Activated CD4-positive, CD25-positive, alpha-beta regulatory T cell (primary cell): ENCODE results near the gene RBM42.
"Not testable (repeated sequence)": the region's sequence is repeated elsewhere in the genome, so short reads cannot be mapped to it uniquely, and the experiment has no call there.

Source experiments
- DNase-seq, 4 experiments: peaks; one replicate each; lab custom pipeline; 2025; lab: John Stamatoyannopoulos, UW

RBM42 gene

GRCh38 chr19:35650581-35650980 lies 21.7 kb downstream of the RBM42 start:
- no peak for DNase-seq

DNA sequence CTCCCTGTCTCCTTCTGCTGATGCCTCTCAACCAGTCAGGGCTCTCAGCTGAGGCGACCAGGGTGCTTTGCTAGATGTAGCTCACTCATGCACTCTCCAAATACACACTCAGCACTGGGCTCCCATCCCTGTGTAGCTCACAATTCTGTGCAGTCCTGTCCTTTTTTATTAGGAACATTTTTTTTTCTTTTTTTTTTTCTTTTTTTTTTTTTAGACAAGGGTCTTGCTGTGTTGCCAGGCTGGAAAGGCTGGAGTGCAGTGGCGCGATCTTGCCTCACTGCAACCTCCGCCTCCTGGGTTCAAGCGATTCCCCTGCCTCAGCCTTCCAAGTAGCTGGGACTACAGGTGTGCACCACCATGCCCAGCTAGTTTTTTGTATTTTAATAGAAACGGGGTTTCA lies 26.0 kb downstream of the RBM42 start:
- not testable (repeated sequence) for DNase-seq

- no peak for DNase-seq
These were observed 26.8 kb downstream of the RBM42 start for GRCh38 chr19:35655600-35655999.

DNA sequence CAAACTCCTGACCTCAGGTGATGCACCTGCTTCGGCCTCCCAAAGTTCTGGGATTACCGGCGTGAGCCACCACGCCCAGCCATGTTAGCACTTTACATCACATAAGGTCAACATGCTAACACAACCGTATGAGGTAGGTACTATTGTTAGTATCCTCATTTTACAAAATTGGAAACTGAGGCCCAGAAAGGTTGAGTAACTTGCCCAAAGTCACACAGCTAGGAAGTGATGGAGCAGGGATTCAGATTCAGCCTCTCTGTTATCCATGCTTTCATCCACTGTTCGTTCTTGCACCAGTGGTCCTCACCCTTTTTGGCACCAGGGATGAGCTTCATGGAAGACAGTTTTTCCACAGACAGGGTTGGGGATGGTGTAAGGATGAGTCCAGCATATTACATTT lies 27.9 kb downstream of the RBM42 start:
- DNase-seq = no peak

DNA sequence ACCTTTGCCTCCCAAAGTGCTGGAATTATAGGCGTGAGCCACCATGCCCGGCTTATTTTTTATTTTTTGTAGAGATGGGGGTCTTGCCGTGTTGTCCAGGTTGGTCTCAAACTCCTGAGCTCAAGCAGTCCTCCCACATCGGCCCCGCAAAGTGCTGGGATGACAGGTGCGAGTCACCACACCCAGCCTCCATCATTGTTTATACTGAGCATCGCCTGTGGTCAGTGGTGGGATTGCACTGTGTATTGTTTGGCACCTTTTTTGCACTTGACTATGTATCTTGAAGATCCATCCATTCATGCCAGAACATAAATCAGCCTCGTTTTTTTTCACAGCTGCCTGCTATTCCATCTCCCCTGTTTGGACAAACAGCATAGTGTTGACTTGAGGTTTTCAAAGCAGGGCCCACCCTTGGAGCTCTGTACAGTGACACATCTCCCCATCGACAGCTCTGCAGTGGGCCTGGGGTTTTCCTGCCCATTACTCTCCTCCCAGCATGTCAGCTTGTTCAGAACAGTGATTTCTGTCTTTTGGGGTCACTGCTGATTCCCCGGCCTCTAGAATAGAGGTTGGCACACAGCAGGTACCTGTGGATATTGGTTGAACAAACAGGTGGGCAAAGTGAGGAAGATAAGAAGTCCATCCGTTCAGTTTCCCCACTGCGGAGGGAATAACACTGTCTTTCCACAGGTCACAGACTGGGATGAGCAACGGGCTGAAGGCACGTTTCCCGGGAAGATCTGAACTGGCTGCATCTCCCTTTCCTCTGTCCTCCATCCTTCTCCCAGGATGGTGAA lies 29.3 kb downstream of the RBM42 start:
- DNase-seq = no peak

DNA sequence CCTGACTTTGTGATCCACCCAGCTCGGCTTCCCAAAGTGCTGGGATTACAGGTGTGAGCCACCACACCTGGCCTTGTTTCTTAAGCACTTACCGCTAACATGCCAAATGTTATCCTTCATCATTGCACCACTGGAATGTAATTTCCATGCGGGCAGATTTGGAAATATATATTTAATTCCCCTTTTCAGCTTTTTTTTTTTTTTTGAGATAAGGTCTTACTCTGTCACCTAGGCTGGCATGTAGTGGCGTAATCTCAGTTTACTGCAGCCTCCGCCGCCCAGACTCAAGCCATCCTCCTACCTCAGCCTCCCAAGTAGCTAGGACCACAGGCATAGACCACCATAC lies 33.1 kb downstream of the RBM42 start:
- no peak for DNase-seq

GRCh38 chr19:35663981-35664380 lies 35.1 kb downstream of the RBM42 start:
- no peak for DNase-seq

GRCh38 chr19:35665157-35665556 lies 36.3 kb downstream of the RBM42 start:
- no peak for DNase-seq

GRCh38 chr19:35665604-35666003 lies 36.8 kb downstream of the RBM42 start:
- no peak for DNase-seq

GRCh38 chr19:35666251-35666913 lies 37.5 kb downstream of the RBM42 start, which contains the start of gene UPK1A:
Gene UPK1A, plus strand, starts transcription at chr19:35666517. Its CDS starts 296 bp downstream, at chr19:35666813.
- no peak for DNase-seq

DNA sequence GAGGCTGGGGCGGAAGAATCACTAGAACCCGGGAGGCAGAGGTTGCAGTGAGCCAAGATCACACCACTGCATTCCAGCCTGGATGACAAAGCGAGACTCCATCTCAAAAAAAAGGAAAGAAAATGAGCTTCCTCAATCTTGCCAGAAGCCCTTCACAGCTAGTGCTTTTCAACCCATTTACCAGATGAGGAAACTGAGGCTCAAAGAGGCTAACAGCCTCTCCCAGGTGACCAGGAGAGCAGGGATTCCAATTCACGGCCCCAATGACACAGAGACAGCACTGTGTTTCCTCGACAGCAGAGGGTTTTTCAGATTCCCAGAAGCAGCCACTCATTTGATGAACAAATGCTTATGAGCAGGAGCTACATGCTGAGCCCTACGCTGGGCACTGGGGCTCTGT lies 40.7 kb downstream of the RBM42 start:
- no peak for DNase-seq

GRCh38 chr19:35669974-35670373 lies 41.1 kb downstream of the RBM42 start:
- no peak for DNase-seq

GRCh38 chr19:35670686-35671085 lies 41.9 kb downstream of the RBM42 start:
- no peak for DNase-seq

DNA sequence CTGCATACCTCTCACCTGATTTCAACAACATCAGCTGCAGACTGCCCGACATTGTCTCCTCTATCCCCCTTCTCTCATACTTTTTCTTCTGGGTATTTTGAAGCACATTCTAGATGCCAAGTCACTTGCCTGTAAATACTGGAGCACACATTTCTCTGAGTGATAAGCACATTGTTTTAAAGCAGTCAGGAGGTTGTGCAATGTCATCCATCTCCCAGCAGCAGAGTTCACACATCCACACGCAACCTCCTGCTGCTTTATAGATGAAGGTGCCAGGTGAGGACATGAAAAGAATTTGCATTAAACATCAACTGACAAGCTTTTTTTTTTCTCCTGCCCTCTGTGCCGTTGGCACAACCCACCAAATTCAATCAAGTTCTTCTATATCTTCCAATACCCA lies 43.0 kb downstream of the RBM42 start:
- DNase-seq = no peak

DNA sequence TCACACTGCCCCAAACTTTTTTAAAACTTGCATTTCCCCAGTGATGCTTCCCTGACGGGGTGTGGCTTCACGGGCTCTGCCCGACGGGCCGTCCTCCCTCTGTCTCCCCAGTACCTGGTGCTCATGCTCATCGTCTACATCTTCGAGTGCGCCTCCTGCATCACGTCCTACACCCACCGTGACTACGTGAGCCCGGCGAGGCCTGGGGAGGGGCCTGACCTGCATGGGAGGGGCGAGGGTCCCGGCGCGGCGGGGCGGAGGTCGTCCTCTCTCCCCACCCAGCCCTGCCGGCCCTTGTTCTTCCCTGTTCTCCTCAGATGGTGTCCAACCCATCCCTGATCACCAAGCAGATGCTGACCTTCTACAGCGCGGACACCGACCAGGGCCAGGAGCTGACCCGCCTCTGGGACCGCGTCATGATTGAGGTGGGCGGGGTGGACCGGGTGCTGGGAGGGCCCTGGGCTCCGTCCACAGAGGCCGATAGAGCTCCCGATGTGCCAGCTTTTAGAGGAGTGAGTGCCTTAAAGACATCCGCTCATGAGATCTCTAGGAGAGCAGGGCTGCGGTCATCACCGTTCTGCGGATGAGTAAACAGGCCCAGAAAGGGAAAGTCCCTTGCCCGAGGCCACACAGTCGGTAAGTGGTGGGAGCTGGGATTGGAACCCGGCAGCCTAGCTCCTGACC lies 44.4 kb downstream of the RBM42 start:
- DNase-seq = peak in 1 of 4 experiments; percentile 9

DNA sequence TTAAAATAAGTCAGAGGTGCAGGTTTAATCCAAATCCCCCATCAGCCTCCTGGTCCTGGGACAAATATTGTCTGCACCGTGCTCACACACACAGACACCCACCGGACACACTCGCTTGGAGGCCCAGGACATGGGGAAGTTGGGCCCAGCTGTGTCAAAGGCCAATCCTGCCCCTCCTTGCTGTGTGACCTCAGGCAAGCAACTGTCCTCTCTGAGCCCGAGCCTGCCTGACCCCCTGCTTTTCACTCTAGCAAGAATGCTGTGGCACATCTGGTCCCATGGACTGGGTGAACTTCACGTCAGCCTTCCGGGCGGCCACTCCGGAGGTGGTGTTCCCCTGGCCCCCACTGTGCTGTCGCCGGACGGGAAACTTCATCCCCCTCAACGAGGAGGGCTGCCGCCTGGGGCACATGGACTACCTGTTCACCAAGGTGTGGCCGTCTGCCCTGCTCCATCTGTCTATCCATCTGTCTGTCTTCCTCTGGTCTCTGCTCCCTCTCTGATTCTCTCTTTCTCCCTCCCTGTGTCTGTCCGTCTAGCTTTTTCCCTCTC lies 46.8 kb downstream of the RBM42 start:
- no peak for DNase-seq
